HuH-7.5 (cell line): ENCODE results near the gene FEN1.
A peak's percentile ranks its signal among the peaks of the same experiment; 100 is the strongest.

Experiments used
- DNase-seq: peaks from one replicate; pipeline ENCODE4 v3.0.0; 2011; ENCODE audit warnings: low spot score

Gene FEN1

DNA sequence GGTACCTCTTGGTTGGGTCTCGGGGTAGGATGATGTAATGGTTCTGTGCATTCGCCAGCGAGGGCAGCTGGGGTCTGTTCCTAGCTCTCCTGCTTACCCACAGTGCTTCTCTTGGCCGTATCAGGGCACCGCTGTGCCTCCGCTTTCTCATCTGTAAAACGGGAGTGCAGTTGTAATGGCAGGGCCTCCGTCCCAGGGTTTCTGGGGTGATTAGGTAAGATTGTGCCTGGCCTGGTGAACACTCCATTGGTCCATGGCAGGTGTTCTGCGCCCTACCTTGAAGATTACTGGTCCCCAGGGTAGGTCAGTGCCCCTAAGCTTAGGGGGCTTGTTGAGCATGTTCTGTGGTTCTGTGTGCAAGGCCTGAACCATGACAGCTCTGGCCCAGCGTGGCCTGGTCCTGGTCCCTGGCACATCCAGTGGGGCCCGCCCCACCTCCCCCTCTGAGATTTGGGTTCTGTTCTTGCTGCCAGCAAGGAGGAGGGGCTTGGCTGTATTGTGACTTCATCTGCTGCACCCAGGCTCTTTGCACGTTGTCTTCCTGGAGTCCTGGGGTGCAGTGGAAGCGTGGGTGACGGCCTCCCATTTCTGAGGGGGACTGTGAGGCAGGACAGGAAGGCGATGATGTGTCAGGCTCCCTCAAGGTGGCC is 35.4 kb upstream of the FEN1 start:
- no peak for DNase-seq

DNA sequence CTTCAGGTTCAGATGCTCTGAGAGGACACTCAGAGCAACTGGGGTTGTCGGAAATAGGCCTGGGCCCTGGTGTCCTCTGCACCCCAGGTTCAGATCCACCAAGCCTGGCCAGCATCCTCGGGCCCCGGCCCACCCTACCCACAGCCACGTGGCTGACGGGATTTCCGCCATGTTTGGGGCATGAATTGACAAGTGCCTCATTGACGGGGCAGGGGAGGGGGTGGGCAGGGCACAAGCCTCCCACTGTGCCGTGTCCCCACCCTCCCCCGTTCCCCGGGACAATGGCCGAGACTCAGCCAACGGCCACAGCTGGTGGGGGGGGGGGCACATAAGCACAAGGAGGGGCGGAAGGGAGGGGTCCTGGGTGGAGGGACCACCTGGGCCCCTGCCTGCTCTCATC is 31.8 kb upstream of the FEN1 start:
- no peak for DNase-seq

GRCh38 chr11:61761440-61762222 is 31.1 kb upstream of the FEN1 start:
- DNase-seq = no peak

DNA sequence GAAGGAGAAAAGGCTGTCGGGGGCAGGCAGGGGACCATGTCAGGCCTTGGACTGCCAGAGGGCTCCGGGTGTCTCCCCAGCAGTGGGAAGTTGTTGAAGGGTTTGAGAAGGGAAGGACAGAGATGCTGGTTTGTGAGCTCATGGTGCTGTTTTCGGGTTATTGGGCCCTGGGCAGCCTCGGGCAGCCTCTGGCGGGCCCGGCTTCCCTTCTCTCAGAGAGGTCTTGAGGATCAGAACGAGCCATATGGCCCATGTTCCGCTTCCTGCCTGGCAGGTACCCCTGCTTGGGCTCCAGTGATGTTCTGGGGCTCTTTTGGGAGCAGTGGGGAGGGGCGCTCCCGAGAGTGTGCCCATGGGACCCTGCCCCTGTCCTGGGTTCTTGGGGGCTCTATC is 30.5 kb upstream of the FEN1 start:
- no peak for DNase-seq

- no peak for DNase-seq
Observed at GRCh38 chr11:61762798-61763197, 29.9 kb upstream of the FEN1 start.

- no peak for DNase-seq
Observed at GRCh38 chr11:61763930-61764605, 28.6 kb upstream of the FEN1 start.

DNA sequence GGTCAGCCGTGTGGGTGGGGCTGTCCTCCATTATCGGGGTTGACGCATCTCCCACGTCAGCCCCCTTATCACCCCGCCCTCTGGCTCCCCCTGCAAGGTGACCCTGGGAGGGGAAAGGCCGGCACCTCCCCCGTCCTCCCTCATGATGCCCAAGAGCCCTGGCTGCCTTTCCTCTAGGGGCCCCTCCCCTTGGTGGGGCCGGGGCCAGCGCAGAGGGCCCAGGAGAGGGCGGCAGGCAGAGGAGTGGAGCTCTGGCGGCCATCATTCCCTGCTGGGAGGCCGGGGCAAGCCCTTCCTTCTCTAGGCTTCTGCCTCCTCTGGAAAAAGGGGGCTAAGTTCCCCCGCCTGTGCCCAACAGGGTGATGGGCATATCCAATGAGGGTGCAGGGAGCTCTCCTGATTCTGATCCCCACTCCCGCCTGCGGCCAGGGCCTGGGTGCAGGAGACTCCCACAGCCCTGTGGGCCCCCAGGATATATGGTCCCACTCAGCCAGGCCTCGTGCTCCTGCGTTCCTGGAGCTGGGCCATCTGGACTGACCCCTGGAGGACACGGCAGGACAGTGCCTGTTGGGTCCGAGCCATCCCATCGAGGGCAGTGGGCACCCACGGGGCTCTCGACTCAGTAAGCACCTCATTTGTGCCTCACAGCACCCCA is 28.0 kb upstream of the FEN1 start:
- DNase-seq = no peak

DNA sequence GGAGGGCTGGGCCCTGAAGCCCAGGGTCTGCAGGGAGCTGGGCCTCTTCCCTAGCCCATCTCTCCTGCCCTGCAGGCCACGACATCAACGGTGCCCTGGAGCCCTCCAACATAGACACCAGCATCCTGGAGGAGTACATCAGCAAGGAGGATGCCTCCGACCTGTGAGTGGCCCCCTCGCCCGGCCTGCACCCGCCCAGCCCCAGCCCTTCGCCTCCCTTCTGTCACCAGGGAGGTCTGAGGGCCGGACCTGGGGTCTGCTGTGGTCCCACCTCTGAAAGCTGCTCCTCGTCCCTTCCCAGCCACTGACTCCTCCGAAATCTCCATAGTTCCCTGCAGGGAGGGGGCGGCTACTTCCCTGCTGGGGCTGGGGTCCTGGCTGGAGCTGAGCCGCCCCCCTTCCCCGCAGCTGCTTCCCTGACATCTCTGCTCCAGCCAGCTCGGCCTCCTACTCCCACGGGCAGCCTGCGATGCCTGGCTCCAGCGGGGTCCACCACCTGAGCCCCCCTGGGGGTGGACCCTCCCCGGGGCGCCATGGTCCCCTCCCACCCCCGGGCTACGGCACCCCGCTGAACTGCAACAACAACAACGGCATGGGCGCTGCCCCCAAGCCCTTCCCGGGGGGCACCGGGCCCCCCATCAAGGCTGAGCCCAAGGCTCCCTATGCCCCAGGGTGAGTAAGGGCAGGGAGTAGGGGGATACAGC is 27.0 kb upstream of the FEN1 start:
- DNase-seq = no peak

DNA sequence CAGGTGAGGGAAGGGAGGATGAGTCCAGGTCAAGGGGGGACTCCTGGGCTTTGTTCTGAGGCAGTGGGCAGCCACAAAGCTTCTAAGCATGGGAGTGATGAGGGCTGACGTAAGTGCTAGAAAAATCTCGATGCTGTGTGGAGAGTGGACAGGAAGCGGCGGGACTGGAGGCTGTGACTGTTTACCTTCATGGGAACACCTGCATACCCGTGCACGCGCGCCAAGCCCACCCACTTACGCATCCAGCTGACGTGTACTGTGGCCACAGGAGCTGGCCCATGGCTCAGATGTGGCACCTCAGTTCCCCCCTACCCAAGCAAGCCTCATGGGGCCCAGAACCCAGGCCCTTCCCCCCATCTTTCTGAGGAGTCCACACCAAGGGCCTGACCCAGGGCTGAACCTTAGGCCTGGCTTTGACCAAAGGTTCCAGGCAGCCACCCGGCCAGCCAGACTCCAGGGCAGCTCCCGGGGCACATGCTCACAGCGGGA is 26.3 kb upstream of the FEN1 start:
- no peak for DNase-seq

DNA sequence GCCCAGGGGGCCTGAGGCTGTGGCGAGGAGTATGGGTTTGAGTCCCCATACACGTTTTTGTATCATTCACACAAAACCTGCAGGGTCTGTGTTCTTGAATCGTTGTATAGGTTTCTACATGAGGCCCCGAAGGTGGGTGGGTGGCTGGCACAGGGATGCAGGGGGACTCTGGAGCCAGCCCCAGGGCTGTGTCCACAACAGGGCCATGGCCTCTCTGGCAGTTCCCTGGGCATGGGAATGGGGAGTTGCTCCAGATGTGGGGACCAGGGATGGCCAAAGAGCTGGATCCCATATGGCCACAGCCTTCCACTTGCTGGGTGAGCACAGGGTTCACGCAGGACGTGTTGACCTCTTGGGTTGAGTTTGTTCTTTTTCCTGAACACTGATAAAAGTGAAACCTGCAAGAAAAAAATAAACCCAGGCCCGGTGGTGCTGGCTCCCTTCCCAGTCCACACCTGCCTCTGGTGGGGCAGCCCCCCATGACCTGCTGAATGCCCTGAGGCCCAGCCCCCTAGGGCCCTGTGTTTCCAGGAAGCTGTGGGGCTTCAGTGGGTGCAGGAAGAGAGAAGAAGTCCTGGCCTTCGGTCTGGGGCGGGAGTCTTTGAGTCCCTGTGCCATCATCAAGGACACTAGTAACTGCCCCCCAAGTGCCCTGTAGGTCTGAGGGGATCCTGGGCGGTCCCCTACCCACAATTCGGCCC is 24.2 kb upstream of the FEN1 start:
- no peak for DNase-seq

- DNase-seq = peak; percentile 97
Observed at GRCh38 chr11:61769169-61769920, 23.4 kb upstream of the FEN1 start.

- DNase-seq = no peak
Observed at GRCh38 chr11:61769946-61770683, 22.6 kb upstream of the FEN1 start.

- DNase-seq = no peak
Observed at GRCh38 chr11:61771195-61771894, 21.4 kb upstream of the FEN1 start.

- no peak for DNase-seq
Observed at GRCh38 chr11:61771985-61772455, 20.7 kb upstream of the FEN1 start.

GRCh38 chr11:61773356-61773755 is 19.4 kb upstream of the FEN1 start:
- DNase-seq = no peak

DNA sequence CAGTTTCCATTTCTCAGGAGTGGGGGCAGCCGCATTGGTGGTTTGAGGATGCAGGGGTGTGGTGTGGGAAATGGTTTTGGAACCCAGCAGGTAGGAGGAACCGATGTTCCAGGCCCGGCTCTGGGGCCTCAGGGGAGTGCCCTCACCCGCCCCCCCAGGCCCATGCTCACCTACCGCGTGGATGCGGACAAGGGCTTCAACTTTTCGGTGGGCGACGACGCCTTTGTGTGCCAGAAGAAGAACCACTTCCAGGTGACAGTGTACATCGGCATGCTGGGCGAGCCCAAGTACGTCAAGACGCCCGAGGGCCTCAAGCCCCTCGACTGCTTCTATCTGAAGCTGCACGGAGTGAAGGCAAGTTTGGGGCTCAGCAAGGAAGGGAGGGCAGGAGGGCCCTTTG is 18.9 kb upstream of the FEN1 start:
- DNase-seq = no peak

- no peak for DNase-seq
Observed at GRCh38 chr11:61774411-61774810, 18.3 kb upstream of the FEN1 start.

DNA sequence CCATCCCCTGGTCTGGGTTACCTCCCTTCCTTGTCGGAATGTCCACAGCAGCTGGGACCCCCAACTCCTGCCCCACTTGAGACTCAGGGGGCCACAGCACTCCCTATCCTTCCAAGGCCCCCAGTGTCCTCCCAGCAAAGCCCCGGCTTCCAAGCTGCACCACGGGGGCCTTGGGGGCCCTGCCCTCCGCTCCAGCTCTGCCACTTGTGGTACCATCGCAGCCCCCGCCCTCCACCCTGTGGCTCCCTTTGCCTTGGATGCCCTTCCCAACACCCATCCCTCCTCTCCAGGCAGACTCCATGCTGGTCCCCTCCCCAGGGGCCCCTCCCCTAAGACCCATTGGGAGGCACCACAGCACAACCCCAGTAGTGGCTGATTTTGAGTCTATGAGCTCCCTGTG is 17.6 kb upstream of the FEN1 start:
- DNase-seq = no peak
